Mucosa of descending colon (tissue), 3 donors: ENCODE measurements around the gene CMC1. TPM values are rescaled to one million over a fixed set of nuclear protein-coding genes. Genes with fewer than 3 reads are reported as not detected.

ENCODE experiments used
- ATAC-seq: fragments of 200-7000 bp; cut with Tn5 transposase; one replicate; pipeline ENCODE4 v1.9.1; 2020; ENCODE audit warnings: mild to moderate bottlenecking, moderate library complexity
- DNase-seq, 3 donors: peaks; one replicate each; pipeline ENCODE4 v3.0.0-alpha.2; 2020
- H3K36me3 ChIP-seq: fragments of 200-600 bp; one replicate; pipeline ENCODE4 v1.8.0; 2021; ENCODE audit warnings: low read depth, mild to moderate bottlenecking
- H3K4me1 ChIP-seq: fragments of 200-600 bp; one replicate; pipeline ENCODE4 v1.8.0; 2021; ENCODE audit warnings: low read depth, mild to moderate bottlenecking
- H3K4me3 ChIP-seq: fragments of 200-600 bp; one replicate; pipeline ENCODE4 v1.8.0; 2021; ENCODE audit warnings: mild to moderate bottlenecking
- H3K9me3 ChIP-seq: fragments of 200-600 bp; one replicate; pipeline ENCODE4 v1.8.0; 2021; ENCODE audit warnings: mild to moderate bottlenecking
- intact Hi-C, 2 donors: fragments of 100-400 bp; cut with DNase I in 1 of 2; cut with micrococcal nuclease in 1 of 2; formaldehyde crosslinking; loops; one replicate each; pipeline versions ENCODE4 v1.11.0 to v1.11.1; 2022; cut with DNase I, micrococcal nuclease
- total RNA-seq, 3 donors: library from RNA; stranded (reverse); fragmentation: NEBNext Ultra II Directional in 2 of 3; extraction: Animal tissue kit (Norgen Biotek cat#: 25700) in 2 of 3; gene quantifications; one replicate each; pipeline versions ENCODE4 v1.2.1 to v1.2.4, GENCODE V29; 2021 to 2023
- TF ChIP-seq, protein P1 (sequence below): fragments of 200-600 bp; IDR thresholded peaks from one replicate; pipeline ENCODE4 v1.8.0; 2022; ENCODE audit warnings: antibody characterized with exemption, mild to moderate bottlenecking
- donor health status: DM: no; HTN: no; CAD: no; lungs with moderate emphysema.
- donor health status: DM: no; HTN: no; CAD: no.
- donor health status: DM: no; HTN: yes; CAD: no.

The CMC1 gene
- total RNA-seq, 3 donors from 2014 or later, result 23.3 to 34.9 (median 31.1) TPM

DNA sequence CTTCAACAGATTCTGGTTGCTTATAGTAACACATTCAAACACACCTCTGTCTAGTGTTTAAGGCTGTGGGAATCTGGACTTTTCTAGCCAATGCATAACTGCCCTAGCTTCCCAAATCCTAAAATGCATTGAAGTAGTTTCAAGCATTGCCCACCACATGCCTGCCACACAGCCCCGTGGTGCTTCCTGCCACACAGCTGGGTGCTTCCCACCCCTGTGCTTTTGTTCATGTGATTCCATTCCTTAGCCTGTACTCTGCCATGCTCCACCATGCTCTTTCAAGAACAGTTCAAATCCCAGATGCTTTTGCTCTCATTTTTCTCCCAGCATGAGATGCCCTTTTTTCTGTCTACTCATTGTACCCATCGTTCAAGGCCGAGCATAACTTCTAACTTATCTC is 2.3 kb upstream of the CMC1 start:
- no peaks in the 10 kb centered on the region for H3K36me3 ChIP-seq
- intact Hi-C loops, result no loop called here
- H3K4me3 ChIP-seq, result no peak overlapping the region
- TF ChIP-seq, protein P1, sequence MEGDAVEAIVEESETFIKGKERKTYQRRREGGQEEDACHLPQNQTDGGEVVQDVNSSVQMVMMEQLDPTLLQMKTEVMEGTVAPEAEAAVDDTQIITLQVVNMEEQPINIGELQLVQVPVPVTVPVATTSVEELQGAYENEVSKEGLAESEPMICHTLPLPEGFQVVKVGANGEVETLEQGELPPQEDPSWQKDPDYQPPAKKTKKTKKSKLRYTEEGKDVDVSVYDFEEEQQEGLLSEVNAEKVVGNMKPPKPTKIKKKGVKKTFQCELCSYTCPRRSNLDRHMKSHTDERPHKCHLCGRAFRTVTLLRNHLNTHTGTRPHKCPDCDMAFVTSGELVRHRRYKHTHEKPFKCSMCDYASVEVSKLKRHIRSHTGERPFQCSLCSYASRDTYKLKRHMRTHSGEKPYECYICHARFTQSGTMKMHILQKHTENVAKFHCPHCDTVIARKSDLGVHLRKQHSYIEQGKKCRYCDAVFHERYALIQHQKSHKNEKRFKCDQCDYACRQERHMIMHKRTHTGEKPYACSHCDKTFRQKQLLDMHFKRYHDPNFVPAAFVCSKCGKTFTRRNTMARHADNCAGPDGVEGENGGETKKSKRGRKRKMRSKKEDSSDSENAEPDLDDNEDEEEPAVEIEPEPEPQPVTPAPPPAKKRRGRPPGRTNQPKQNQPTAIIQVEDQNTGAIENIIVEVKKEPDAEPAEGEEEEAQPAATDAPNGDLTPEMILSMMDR, result no peak
- peaks cover 14% of the 10 kb centered on the region for H3K4me1 ChIP-seq
- H3K9me3 ChIP-seq, result no peaks in the 10 kb centered on the region
- no peak for ATAC-seq
- DNase-seq, result no peak

DNA sequence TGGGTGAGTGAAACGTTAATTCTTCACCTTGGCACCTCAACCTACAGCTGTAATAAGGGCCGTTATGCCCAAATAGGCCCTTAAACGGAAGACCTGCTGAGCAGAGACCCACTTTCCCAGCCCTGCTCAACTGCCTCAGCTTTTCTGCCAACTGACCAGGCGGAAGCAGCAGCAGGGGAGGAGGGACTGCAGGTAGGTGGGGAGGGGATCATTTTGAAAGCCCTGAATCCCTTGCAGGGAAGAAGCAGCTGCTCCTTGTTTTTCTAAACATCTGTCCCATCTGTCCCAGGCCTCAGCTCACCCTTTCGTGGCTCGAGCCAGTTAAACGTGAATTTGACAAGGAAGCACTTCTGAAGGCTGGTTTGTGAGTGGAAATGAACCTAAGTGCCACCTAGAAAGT is 978 bp upstream of the CMC1 start:
- Histone ChIP-seq H3K36me3 (no peaks in the 10 kb centered on the region), H3K9me3 (no peaks in the 10 kb centered on the region), H3K4me1 (peaks cover 14% of the 10 kb centered on the region), H3K4me3 (no peak overlapping the region)
- TF ChIP-seq, protein P1, result no peak
- DNase-seq (peak in 1 of 3 donors; percentile 27), ATAC-seq (no peak)
- intact Hi-C loops, result no loop called here

DNA sequence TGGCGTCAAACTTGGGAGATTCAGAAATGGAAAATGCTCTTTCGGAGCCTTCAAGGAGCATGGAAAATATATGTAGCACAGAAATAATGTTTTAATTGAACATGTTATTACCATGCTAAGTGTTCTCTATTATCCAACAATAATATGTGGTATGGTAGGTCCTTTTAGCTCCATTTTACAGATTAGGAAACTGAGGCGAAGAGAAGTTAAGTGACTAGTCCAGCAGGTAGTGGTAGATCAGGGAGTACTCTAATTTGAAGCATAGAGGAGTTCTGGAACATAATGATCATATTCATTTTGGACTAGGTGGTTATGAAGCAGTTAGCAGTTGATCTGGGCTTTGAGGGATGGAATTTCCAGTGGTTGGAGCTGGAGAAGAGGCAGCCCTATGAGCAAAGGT is 1.1 kb downstream of the CMC1 start:
- no peak for DNase-seq
- intact Hi-C loops, result no loop called here
- Histone ChIP-seq H3K4me3 (no peak overlapping the region), H3K9me3 (no peaks in the 10 kb centered on the region), H3K4me1 (peaks cover 14% of the 10 kb centered on the region), H3K36me3 (no peaks in the 10 kb centered on the region)
- TF ChIP-seq, protein P1, result no peak
- ATAC-seq, result no peak

DNA sequence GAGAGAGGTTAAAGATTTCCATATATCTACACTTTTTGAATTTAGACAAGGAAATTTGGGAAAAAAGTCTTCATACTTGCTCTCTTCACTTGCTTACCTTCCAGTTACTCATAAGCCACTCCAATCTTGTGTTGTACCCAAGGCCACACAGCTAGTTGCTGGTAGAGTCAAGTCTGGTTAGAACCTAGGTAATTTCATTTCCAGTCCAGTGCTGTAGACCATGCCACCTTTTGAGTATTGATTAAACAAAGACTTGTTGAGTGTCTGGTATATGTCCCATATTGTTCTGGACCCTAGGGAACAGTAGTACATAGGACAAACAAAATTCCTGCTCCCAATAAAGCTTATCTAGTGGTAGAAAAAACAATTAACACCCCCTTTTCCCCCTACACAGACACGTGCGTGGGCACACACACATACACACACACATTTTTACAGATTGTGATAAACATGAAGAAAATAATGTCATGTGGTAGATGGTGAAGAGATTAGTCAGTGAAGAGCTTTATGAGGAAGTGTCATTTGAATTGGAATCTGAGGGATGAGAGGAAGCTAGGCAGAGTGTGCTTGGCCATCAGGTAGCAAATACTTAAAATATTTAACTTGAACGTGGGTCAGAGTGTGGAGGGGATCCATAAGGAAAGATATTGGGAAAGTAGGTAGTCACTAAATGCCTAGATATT is 2.1 kb downstream of the CMC1 start:
- intact Hi-C loops, result no loop called here
- no peak for DNase-seq
- ATAC-seq, result no peak
- no peaks in the 10 kb centered on the region for H3K36me3 ChIP-seq
- H3K4me3 ChIP-seq, result no peak overlapping the region
- TF ChIP-seq, protein P1, result no peak
- H3K9me3 ChIP-seq, result no peaks in the 10 kb centered on the region
- H3K4me1 ChIP-seq, result peaks cover 14% of the 10 kb centered on the region

DNA sequence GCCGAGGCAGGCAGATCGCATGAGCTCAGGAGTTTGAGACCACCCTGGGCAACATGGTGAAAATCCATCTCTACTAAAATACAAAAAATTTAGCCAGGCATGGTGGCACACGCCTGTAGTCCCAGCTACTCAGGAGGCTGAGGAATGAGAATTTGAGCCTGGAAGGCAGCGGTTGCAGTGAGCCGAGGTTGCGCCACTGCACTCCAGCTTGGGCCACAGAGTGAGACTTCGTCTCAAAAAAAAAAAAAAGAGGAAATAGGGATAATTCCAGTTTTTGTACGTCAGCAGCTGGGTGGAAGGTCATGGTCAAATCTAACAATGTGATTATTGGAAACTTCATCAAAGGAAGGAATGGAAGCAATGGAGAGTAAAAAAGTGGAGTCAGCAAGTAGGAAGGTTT is 3.1 kb downstream of the CMC1 start:
- intact Hi-C loops, result no loop called here
- no peak for ATAC-seq

More for the DNA sequence above, 3.1 kb downstream of the CMC1 start:
- Histone ChIP-seq H3K36me3 (no peaks in the 10 kb centered on the region), H3K4me3 (no peak overlapping the region), H3K9me3 (no peaks in the 10 kb centered on the region), H3K4me1 (peaks cover 14% of the 10 kb centered on the region)
- TF ChIP-seq, protein P1, result no peak
- DNase-seq, result no peak
